ENCODE measurements around the gene PDE6B.

The PDE6B gene

GRCh38 chr4:650461-650860, 25.1 kb downstream of the PDE6B start:
- no peak overlapping the region for H3K4me3 ChIP-seq
- H4K20me1 ChIP-seq = no peaks in the 10 kb centered on the region
- H3K9ac ChIP-seq = no peak overlapping the region
- H3K36me3 ChIP-seq = no peaks in the 10 kb centered on the region
- no peak overlapping the region for H3K27ac ChIP-seq
- H3K9me3 ChIP-seq = peaks cover 38% of the 10 kb centered on the region
- H3K4me1 ChIP-seq = peaks cover 37% of the 10 kb centered on the region
- no peak overlapping the region for H3K4me2 ChIP-seq
- no peak for TF ChIP-seq Cebpa-rat (IDR thresholded peaks at IDR 0.05)
- no peaks in the 10 kb centered on the region for H3K27me3 ChIP-seq

GRCh38 chr4:650951-651883, 25.8 kb downstream of the PDE6B start:
- H3K9me3 ChIP-seq = peaks cover 37% of the 10 kb centered on the region
- H3K36me3 ChIP-seq = no peaks in the 10 kb centered on the region
- no peak overlapping the region for H3K4me3 ChIP-seq
- H3K4me2 ChIP-seq = no peak overlapping the region
- no peaks in the 10 kb centered on the region for H3K27me3 ChIP-seq
- peaks cover 30% of the 10 kb centered on the region for H3K4me1 ChIP-seq
- no peak overlapping the region for H3K27ac ChIP-seq
- TF ChIP-seq Cebpa-rat (IDR thresholded peaks at IDR 0.05) = no peak
- H3K9ac ChIP-seq = no peak overlapping the region
- H4K20me1 ChIP-seq = no peaks in the 10 kb centered on the region

- H3K4me3 ChIP-seq = no peak overlapping the region
Measured at GRCh38 chr4:651884-652642, 26.7 kb downstream of the PDE6B start.

GRCh38 chr4:653080-653821, 27.9 kb downstream of the PDE6B start:
- Histone ChIP-seq H3K27me3 (no peaks in the 10 kb centered on the region), H4K20me1 (no peaks in the 10 kb centered on the region), H3K36me3 (no peaks in the 10 kb centered on the region), H3K27ac (no peak overlapping the region), H3K9ac (no peak overlapping the region), H3K4me3 (no peak overlapping the region), H3K4me1 (peaks cover 15% of the 10 kb centered on the region), H3K9me3 (peaks cover 17% of the 10 kb centered on the region), H3K4me2 (no peak overlapping the region)
- TF ChIP-seq Cebpa-rat (IDR thresholded peaks at IDR 0.05) = no peak

More at GRCh38 chr4:651884-652642, 26.7 kb downstream of the PDE6B start:
- Histone ChIP-seq H3K9ac (no peak overlapping the region), H3K27me3 (no peaks in the 10 kb centered on the region), H3K36me3 (no peaks in the 10 kb centered on the region), H3K9me3 (peaks cover 28% of the 10 kb centered on the region), H3K4me2 (no peak overlapping the region), H3K27ac (no peak overlapping the region), H3K4me1 (peaks cover 22% of the 10 kb centered on the region), H4K20me1 (no peaks in the 10 kb centered on the region)
- TF ChIP-seq Cebpa-rat (IDR thresholded peaks at IDR 0.05) = no peak

GRCh38 chr4:653831-654502, 28.6 kb downstream of the PDE6B start:
- H3K4me3 ChIP-seq = no peak overlapping the region
- TF ChIP-seq Cebpa-rat (IDR thresholded peaks at IDR 0.05) = no peak
- no peak overlapping the region for H3K27ac ChIP-seq
- H3K4me2 ChIP-seq = no peak overlapping the region
- H3K4me1 ChIP-seq = peaks cover 15% of the 10 kb centered on the region
- H3K27me3 ChIP-seq = no peaks in the 10 kb centered on the region
- peaks cover 10% of the 10 kb centered on the region for H3K9me3 ChIP-seq
- no peak overlapping the region for H3K9ac ChIP-seq
- H3K36me3 ChIP-seq = no peaks in the 10 kb centered on the region
- no peaks in the 10 kb centered on the region for H4K20me1 ChIP-seq

GRCh38 chr4:654503-654845, 29.1 kb downstream of the PDE6B start:
- Histone ChIP-seq H4K20me1 (no peaks in the 10 kb centered on the region), H3K36me3 (no peaks in the 10 kb centered on the region; the same call in 1 of the 2 replicates)

GRCh38 chr4:654871-655463, 29.6 kb downstream of the PDE6B start:
- Histone ChIP-seq H3K4me2 (no peak overlapping the region), H3K9ac (no peak overlapping the region), H3K27me3 (no peaks in the 10 kb centered on the region), H3K4me3 (no peak overlapping the region), H4K20me1 (no peaks in the 10 kb centered on the region), H3K36me3 (peaks cover 4% of the 10 kb centered on the region; the same call in 1 of the 2 replicates), H3K4me1 (peaks cover 9% of the 10 kb centered on the region), H3K9me3 (0 out of 2 replicates have a peak, but pooled peaks cover 6% of the 10 kb centered on the region), H3K27ac (no peak overlapping the region)
- no peak for TF ChIP-seq Cebpa-rat (IDR thresholded peaks at IDR 0.05)

More at GRCh38 chr4:654503-654845, 29.1 kb downstream of the PDE6B start:
- no peak overlapping the region for H3K27ac ChIP-seq
- H3K9ac ChIP-seq = no peak overlapping the region
- H3K4me1 ChIP-seq = peaks cover 14% of the 10 kb centered on the region
- no peaks in the 10 kb centered on the region for H3K27me3 ChIP-seq
- H3K4me3 ChIP-seq = no peak overlapping the region
- TF ChIP-seq Cebpa-rat (IDR thresholded peaks at IDR 0.05) = no peak
- H3K9me3 ChIP-seq = 0 out of 2 replicates have a peak, but pooled peaks cover 7% of the 10 kb centered on the region
- H3K4me2 ChIP-seq = no peak overlapping the region

GRCh38 chr4:655464-656151, 30.2 kb downstream of the PDE6B start:
- Histone ChIP-seq H3K9me3 (no peaks in the 10 kb centered on the region), H4K20me1 (no peaks in the 10 kb centered on the region), H3K4me3 (no peak overlapping the region), H3K36me3 (peaks cover 10% of the 10 kb centered on the region; the same call in 1 of the 2 replicates), H3K9ac (no peak overlapping the region), H3K27ac (no peak overlapping the region), H3K27me3 (no peaks in the 10 kb centered on the region), H3K4me1 (0 out of 2 replicates have a peak, but pooled peaks cover 5% of the 10 kb centered on the region), H3K4me2 (no peak overlapping the region)
- no peak for TF ChIP-seq Cebpa-rat (IDR thresholded peaks at IDR 0.05)
